ENCODE measurements around the gene CDC14B.
"Not testable (repeated sequence)": the region's sequence is repeated elsewhere in the genome, so short reads cannot be mapped to it uniquely, and the experiment has no call there.

Gene CDC14B

DNA sequence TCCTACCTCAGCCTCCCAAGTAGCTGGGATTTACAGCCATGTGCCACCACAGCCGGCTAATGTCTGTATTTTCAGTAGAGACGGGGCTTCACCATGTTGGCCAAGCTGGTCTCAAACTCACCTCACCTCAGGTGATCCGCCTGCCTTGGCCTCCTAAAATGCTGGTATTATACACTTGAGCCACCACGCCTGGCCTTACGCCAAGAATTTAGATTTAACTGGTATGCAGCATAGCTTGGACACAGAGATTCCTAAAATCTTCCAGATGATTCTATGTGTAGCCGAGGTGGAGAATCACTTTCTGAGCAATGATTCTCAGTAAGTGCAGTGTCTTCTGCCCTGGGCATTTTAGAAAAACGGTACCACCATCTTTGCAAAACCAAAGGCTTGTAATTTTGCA lies 95.6 kb downstream of the CDC14B start:
- DNase-seq: no peak

GRCh38 chr9:96523374-96523773 lies 96.3 kb downstream of the CDC14B start:
- no peak for DNase-seq

- DNase-seq: no peak
Measured at GRCh38 chr9:96522366-96522765, 97.3 kb downstream of the CDC14B start.

- DNase-seq: no peak
Measured at GRCh38 chr9:96519787-96520186, 99.9 kb downstream of the CDC14B start.

GRCh38 chr9:96519095-96519494 lies 100.5 kb downstream of the CDC14B start:
- DNase-seq: no peak

DNA sequence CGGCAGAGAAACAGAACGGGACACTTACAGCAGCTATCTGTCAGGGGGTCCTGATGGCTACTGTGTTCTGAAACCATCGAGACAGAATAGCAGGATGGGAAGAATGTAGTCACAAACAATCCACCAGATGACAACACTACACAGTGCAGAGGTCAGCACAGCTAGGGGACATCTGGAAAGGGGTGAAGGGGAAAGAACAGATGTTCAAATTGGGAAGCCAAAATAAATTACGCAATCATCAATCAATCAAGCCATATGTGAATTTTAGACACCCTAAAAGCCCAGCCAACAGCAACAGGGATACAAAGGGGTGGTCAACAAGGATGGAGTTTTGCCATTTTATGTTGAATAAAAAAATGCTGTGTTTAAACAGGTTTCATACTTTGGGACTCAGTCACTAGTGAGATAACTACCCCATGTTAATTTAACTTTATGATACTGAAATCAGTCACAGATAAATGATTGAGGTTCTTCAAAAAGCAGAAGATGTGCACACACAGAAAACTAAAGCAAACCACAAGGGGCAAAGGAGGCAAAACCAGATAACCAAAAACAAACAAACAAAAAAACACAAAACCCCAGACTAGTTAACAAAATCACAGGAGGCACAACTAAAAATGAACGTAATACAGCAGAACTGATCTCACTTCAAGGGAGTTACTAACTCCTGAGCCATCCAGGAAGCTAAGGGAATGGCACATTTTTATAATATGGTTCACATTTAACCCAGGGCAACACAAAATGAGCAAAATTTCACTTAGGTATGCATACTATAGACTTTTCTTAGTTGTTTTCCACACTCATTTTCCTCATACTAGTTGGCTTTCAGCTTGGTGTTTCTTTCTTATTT lies 103.8 kb downstream of the CDC14B start:
- DNase-seq: no peak

- DNase-seq: no peak
Measured at GRCh38 chr9:96514800-96515158, 104.9 kb downstream of the CDC14B start.

DNA sequence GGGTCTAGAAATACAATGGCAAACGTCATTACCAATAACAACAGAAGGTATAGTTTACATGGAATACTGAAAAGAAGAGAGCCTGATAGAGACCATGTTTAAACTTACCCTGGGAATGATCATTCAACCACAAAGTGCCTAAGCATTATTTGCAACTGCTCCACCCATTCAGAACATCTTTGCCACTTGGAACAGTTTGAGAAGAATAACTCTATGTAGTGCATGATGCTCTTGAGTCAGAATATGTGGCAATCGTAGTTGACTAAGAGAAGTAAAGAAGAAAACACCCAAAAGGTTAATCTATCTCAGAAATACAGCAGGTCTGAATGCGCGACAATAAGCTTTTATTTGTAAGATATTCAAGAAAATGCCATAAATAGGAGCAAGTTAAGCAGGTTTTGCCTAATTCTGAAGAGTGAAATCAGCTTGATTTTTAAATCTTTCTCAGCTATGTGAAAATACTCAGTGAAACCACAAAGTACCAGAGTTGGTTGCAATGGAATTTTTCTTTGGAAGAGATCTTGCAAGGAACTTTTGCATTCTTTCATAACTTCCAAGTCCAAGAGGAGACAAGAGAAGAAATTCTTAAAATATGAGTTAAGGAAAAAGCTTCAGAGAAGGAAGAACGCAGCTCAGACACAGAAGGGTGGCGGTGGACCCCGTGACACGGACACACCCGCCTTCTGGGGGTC lies 105.4 kb downstream of the CDC14B start:
- DNase-seq: no peak

DNA sequence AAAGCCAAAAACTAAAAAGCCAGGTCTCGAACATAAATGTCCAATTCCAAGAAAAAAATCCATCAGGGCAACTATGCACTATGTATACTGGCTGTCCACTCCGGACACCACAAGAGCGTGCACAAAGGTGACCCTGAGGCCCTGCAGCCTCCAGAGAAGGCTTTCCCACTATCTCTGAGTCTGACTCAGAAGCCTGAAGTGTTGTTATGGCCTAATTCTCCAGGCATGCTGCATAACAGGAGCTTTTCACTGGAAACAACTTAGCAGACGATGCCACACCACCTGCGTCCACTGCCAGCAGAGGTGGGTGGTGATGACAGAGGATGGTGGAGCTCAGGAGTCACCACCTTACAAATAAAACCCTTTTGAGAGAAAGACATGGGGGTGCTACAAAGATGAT lies 106.0 kb downstream of the CDC14B start:
- no peak for DNase-seq

DNA sequence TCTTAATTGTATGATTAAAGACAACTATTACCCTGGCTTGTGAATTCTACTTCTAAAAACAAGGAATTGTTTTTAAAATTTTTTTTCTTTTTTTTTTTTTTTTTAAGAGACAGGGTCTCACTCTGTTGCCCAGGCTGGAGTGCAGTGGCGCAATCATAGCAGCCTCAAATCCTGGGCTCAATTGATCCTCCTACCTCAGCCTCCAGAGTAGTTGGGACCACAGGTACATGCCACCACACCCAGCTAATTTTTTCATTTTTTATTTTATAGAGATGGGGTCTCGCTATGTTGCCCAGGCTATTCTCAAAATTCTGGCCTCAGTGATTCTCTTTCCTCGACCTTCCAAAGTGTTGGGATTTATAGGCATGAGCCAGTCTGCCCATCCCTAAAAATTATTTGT lies 107.4 kb downstream of the CDC14B start:
- DNase-seq: no peak

DNA sequence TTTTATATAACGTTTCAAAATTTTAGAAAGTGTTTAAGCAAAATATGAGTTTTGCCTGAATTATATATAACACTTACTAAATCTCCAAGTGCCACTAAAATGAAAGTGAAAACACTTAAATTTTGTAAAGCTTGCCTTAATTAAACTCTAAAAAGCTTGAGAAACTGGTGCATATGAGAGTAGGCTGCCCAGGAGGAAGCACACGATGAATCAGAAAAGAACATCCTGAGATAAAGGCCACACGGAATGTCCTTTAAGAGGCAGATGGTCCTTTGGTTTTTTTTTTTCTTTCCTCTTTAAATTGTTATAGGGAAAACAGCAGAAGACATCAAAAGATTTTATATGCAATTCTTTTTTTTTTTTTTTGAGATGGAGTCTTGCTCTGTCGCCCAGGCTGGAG lies 109.4 kb downstream of the CDC14B start:
- no peak for DNase-seq

- no peak for DNase-seq
Measured at GRCh38 chr9:96509848-96510247, 109.8 kb downstream of the CDC14B start.

DNA sequence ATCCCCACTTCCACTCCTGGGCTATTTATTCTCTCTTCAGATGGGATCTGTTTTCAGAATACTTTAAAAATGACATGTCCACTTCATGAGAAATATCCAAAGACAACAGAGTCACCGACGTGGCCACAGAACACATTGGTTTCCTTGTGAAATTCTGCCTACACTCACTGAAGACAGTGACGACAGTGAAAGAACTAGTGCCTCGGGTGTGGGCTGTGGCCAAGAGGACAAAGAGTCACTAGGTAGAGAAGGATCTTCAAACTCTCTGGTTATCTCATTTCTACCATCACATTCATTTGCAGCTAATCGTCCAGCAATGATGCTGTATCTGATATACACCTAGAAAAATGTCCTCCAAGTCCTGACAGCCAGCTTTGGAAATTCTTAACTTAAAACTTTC lies 110.6 kb downstream of the CDC14B start:
- no peak for DNase-seq

DNA sequence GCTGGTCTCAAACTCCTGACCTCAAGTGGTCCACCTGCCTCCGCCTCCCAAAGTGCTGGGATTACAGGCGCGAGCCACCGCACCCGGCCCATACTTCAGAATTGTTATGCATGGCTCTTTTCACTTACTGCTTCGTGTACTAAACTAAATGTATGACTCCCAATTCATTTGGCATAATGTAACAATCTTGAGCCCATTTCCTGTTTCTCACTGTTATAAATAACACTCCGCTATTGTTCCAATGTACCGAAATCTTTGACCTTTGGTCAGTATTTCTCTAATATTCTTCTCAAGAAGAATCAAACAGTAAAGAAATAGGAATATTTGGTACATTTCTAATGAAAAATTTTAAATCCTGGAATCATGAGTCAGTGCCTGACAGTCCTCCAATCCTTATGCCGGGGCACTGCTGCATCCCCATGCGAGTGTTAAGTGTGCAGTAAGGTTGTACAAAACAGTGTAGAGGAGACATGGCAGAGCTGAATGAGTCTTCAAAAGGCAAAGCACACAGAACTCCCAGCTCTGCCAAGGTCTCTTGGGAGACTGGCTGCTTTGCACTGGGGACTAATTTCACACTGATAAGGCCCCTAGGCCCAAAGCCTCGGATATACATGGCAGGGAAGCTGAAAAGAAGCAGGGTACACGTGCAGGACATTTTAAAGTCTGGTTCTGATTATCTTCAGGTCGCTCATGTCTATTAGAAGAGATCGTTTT lies 111.3 kb downstream of the CDC14B start:
- no peak for DNase-seq

- DNase-seq: peak; percentile 17
Measured at GRCh38 chr9:96505316-96505991, 114.2 kb downstream of the CDC14B start.

- no peak for DNase-seq
Measured at GRCh38 chr9:96503918-96504317, 115.7 kb downstream of the CDC14B start.

GRCh38 chr9:96503374-96503748 lies 116.3 kb downstream of the CDC14B start:
- not testable (repeated sequence) for DNase-seq

DNA sequence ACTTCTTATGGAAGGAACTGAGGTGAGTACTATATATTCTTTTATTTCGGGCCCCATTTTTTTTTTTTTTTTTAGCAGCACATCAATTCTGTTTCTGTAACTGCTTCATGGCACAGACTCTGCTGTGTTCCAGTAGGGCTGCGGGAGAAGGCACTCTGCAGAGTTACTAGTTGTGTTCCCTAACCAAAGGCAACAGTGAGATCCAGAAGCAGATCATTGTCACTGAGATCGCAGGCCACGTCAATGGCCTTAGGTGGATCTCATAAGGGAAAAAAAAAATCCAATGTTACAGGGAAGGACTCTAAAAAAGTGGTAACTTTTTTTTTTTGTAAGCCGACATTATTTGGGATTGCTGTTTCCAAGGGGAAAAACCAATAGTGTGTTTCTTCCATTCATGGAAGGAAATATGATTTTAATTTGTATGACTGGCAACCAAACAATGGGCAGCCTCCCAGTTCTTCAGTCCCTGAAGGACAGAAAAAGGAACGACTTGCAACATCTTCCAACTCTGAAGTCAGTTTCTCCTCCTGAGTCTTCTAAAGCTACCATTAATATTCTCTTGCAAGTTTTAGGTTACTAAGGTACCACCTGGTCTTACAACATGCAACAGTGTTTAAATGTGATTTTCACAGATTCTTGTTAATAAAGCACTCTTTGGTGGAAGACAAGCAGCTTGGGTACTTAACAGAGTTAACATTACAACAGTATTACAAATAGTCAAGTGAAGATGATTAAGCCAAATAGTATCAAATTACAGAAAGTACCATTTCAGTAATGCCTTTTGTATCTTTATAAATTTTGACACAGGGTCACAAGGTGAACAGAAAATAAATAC lies 116.9 kb downstream of the CDC14B start:
- no peak for DNase-seq

GRCh38 chr9:96501633-96502538 lies 117.8 kb downstream of the CDC14B start:
- no peak for DNase-seq

DNA sequence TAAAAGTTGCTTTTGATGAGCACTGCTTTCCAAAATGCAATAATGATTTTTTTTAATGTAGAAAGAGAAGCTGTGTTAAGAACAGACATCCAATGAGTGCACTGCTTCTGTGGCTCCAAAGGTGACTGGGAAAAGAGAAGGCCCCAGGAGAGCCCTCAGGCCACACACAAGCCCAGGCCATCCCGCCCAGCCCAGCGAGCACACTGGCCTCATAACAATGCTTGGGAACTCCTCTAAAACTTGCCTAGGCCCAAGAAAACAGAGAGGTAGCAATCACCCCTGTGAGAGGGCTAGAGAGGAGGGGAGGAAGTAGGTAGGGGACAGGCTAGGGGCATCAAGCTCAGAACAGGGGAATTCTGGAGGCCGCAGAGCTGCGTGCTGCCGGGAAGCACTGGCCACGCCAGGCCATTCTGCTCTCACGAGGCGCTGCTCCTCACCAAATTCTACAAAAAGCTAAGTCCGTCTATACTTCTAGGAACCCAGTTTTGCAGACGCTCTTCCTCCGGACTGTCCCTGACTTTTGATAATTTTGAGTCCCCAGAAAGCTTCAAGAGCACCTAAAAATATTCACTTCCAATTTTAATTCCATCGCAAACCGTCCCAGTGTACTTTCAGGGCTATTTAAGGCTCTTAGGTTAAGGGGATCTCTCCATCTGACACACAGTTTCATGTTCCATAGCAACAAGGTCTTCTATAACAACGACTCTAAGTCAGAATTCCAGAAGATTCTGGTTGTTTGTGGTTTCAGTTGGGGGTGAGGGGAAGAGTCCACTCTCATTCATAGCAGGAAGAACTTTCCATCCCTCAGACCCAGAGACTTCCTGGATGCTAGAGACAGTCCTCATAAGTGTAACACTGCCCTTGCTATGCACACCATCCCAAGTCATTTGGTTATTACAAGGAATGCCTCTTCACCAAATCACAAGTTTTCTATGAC lies 118.7 kb downstream of the CDC14B start:
- DNase-seq: no peak

Measured in DMS79 (cell line).